Activated T-helper 17 cell treated with anti-CD3 and anti-CD28 coated beads, Interleukin-2, amount 50 U/mL, for 72 hours (primary cell): Measurements from ENCODE around the gene MICAL2. TPM values are rescaled to one million over a fixed set of nuclear protein-coding genes. Genes with fewer than 3 reads are reported as not detected.

Experiments
- ATAC-seq: fragments of 150-1000 bp; cut with Tn5 transposase; replicated peaks from 2 replicates; pipeline ENCODE4 v1.10.0; 2021; ENCODE audit warnings: mild to moderate bottlenecking, moderate library complexity
- H3K27ac Mint-ChIP-seq: one replicate; pipeline ENCODE4 v1.8.0; 2022; ENCODE audit warnings: mixed read lengths
- H3K27me3 Mint-ChIP-seq: one replicate; pipeline ENCODE4 v1.8.0; 2022; ENCODE audit warnings: mixed read lengths
- H3K36me3 Mint-ChIP-seq: one replicate; pipeline ENCODE4 v1.8.0; 2022; ENCODE audit warnings: low read depth, mild to moderate bottlenecking, mixed read lengths
- H3K4me1 Mint-ChIP-seq: one replicate; pipeline ENCODE4 v1.8.0; 2022; ENCODE audit warnings: mixed read lengths
- H3K4me3 Mint-ChIP-seq: one replicate; pipeline ENCODE4 v1.8.0; 2022; ENCODE audit warnings: mild to moderate bottlenecking, mixed read lengths
- H3K9me3 Mint-ChIP-seq: one replicate; pipeline ENCODE4 v1.8.0; 2022; ENCODE audit warnings: mixed read lengths
- total RNA-seq, 2 donors: library from RNA; stranded (reverse); gene quantifications; one replicate each; pipeline ENCODE4 v1.2.3, GENCODE V29; 2022

The MICAL2 gene
- total RNA-seq, 2 donors from 2014 or later = 127 to 253 TPM

- Mint-ChIP-seq H3K9me3 (no peaks in the 10 kb centered on the region), H3K27ac (peak overlapping the region; percentile 59), H3K4me3 (no peak overlapping the region), H3K36me3 (no peaks in the 10 kb centered on the region), H3K4me1 (peaks cover 10% of the 10 kb centered on the region), H3K27me3 (peaks cover 4% of the 10 kb centered on the region)
- no peak for ATAC-seq
Observed at GRCh38 chr11:12074529-12075195, 35.7 kb upstream of the MICAL2 start.

- H3K4me3 Mint-ChIP-seq = no peak overlapping the region
- no peaks in the 10 kb centered on the region for H3K36me3 Mint-ChIP-seq
- no peak for ATAC-seq
- H3K27me3 Mint-ChIP-seq = peaks cover 4% of the 10 kb centered on the region
- H3K27ac Mint-ChIP-seq = peak overlapping the region; percentile 59
- H3K4me1 Mint-ChIP-seq = peaks cover 10% of the 10 kb centered on the region
- H3K9me3 Mint-ChIP-seq = no peaks in the 10 kb centered on the region
Observed at GRCh38 chr11:12075291-12075690, 35.1 kb upstream of the MICAL2 start.

GRCh38 chr11:12075822-12076821 is 34.3 kb upstream of the MICAL2 start:
- Mint-ChIP-seq H3K27ac (no peak overlapping the region), H3K9me3 (no peaks in the 10 kb centered on the region), H3K4me3 (no peak overlapping the region), H3K36me3 (no peaks in the 10 kb centered on the region), H3K4me1 (peaks cover 10% of the 10 kb centered on the region), H3K27me3 (peaks cover 4% of the 10 kb centered on the region)
- ATAC-seq = no peak

GRCh38 chr11:12076840-12077534 is 33.4 kb upstream of the MICAL2 start:
- no peak for ATAC-seq
- Mint-ChIP-seq H3K27ac (peak overlapping the region; percentile 73), H3K9me3 (no peaks in the 10 kb centered on the region), H3K27me3 (peaks cover 4% of the 10 kb centered on the region), H3K36me3 (no peaks in the 10 kb centered on the region), H3K4me1 (peaks cover 10% of the 10 kb centered on the region), H3K4me3 (no peak overlapping the region)

- H3K36me3 Mint-ChIP-seq = no peaks in the 10 kb centered on the region
- ATAC-seq = peak; percentile 52
- peaks cover 4% of the 10 kb centered on the region for H3K27me3 Mint-ChIP-seq
- no peak overlapping the region for H3K4me3 Mint-ChIP-seq
- peak overlapping the region; percentile 73 for H3K27ac Mint-ChIP-seq
- no peaks in the 10 kb centered on the region for H3K9me3 Mint-ChIP-seq
- H3K4me1 Mint-ChIP-seq = peaks cover 10% of the 10 kb centered on the region
Observed at GRCh38 chr11:12077535-12078280, 32.7 kb upstream of the MICAL2 start.

GRCh38 chr11:12079726-12080556 is 30.4 kb upstream of the MICAL2 start:
- ATAC-seq = no peak

GRCh38 chr11:12083380-12083779 is 27.0 kb upstream of the MICAL2 start:
- Mint-ChIP-seq H3K4me3 (no peak overlapping the region), H3K27me3 (no peaks in the 10 kb centered on the region), H3K4me1 (peaks cover 17% of the 10 kb centered on the region), H3K36me3 (no peaks in the 10 kb centered on the region), H3K9me3 (no peaks in the 10 kb centered on the region), H3K27ac (no peak overlapping the region)
- no peak for ATAC-seq

More at GRCh38 chr11:12079726-12080556, 30.4 kb upstream of the MICAL2 start:
- H3K4me1 Mint-ChIP-seq = peaks cover 8% of the 10 kb centered on the region
- no peak overlapping the region for H3K4me3 Mint-ChIP-seq
- no peaks in the 10 kb centered on the region for H3K9me3 Mint-ChIP-seq
- H3K27me3 Mint-ChIP-seq = peaks cover 2% of the 10 kb centered on the region
- H3K27ac Mint-ChIP-seq = no peak overlapping the region
- H3K36me3 Mint-ChIP-seq = no peaks in the 10 kb centered on the region

GRCh38 chr11:12084256-12084655 is 26.1 kb upstream of the MICAL2 start:
- Mint-ChIP-seq H3K4me1 (peaks cover 23% of the 10 kb centered on the region), H3K9me3 (no peaks in the 10 kb centered on the region), H3K27me3 (no peaks in the 10 kb centered on the region), H3K36me3 (no peaks in the 10 kb centered on the region), H3K4me3 (no peak overlapping the region), H3K27ac (no peak overlapping the region)
- no peak for ATAC-seq

GRCh38 chr11:12085371-12086251 is 24.8 kb upstream of the MICAL2 start:
- H3K27me3 Mint-ChIP-seq = no peaks in the 10 kb centered on the region
- H3K9me3 Mint-ChIP-seq = no peaks in the 10 kb centered on the region
- no peak for ATAC-seq
- H3K27ac Mint-ChIP-seq = peak overlapping the region; percentile 5
- H3K4me3 Mint-ChIP-seq = peak overlapping the region; percentile 72
- H3K4me1 Mint-ChIP-seq = peaks cover 32% of the 10 kb centered on the region
- H3K36me3 Mint-ChIP-seq = no peaks in the 10 kb centered on the region

- H3K27ac Mint-ChIP-seq = peak overlapping the region; percentile 87
- ATAC-seq = peak; percentile 4
- peaks cover 32% of the 10 kb centered on the region for H3K4me1 Mint-ChIP-seq
- peak overlapping the region; percentile 72 for H3K4me3 Mint-ChIP-seq
- H3K27me3 Mint-ChIP-seq = no peaks in the 10 kb centered on the region
- no peaks in the 10 kb centered on the region for H3K9me3 Mint-ChIP-seq
- H3K36me3 Mint-ChIP-seq = no peaks in the 10 kb centered on the region
Observed at GRCh38 chr11:12086271-12087074, 23.9 kb upstream of the MICAL2 start.

GRCh38 chr11:12087075-12088004 is 23.1 kb upstream of the MICAL2 start:
- Mint-ChIP-seq H3K27me3 (no peaks in the 10 kb centered on the region), H3K9me3 (no peaks in the 10 kb centered on the region), H3K27ac (peak overlapping the region; percentile 87), H3K36me3 (no peaks in the 10 kb centered on the region), H3K4me1 (peaks cover 32% of the 10 kb centered on the region), H3K4me3 (peak overlapping the region; percentile 72)
- peak; percentile 92 for ATAC-seq
